ENCODE measurements around the gene NEIL3. TPM values are rescaled to one million over a fixed set of nuclear protein-coding genes. Genes with fewer than 3 reads are reported as not detected.

Gene NEIL3
- total and polyA plus RNA-seq, 2 of the 8 experiments (the other 6 are each of a cell fraction or from before 2014, with no cell fraction given), result 5.5 to 11.0 TPM

GRCh38 chr4:177349191-177349590 lies 39.5 kb downstream of the NEIL3 start:
- H3K9me3 ChIP-seq (ENCODE audit: insufficient read depth in 2 of 2, low read depth in 1 of 2, low read length in 1 of 2), result no peaks in the 10 kb centered on the region
- CTCF ChIA-PET (ENCODE audit: partially characterized antibody), result interaction anchor here (0.5 to 4.3 kb wide), 7 partner anchors 10 to 572 kb away, joined by 3 to 26 read pairs (median 3); no protein-coding TSS in a partner anchor
- 96% methylated on average over 6 of the region's 6 CpGs; no CpG with 5 or more reads in 1 of the 2 experiments for WGBS, 2 experiments (ENCODE audit: extremely low coverage in 1 of 2, insufficient coverage in 1 of 2, insufficient read length in 1 of 2, insufficient replicate concordance in 2 of 2, low coverage in 1 of 2, low lambda C conversion rate in 2 of 2, missing lambda C conversion rate in 1 of 2)

More at GRCh38 chr4:177349191-177349590, 39.5 kb downstream of the NEIL3 start:
- H2AK5ac ChIP-seq (ENCODE audit: low read depth, low read length), result no peak overlapping the region
- H4K20me1 ChIP-seq (replicated peaks in 1 of 2; ENCODE audit: control insufficient read depth in 1 of 2, insufficient read depth in 2 of 2, low read length in 2 of 2), result no peaks in the 10 kb centered on the region
- no peak overlapping the region for H3K4me2 ChIP-seq (ENCODE audit: insufficient read depth in 1 of 2, low read depth in 2 of 2, low read length in 2 of 2)
- H3K4ac ChIP-seq (replicated peaks; ENCODE audit: insufficient read length, low read depth, low read length), result no peak overlapping the region
- no peak overlapping the region for H2BK5ac ChIP-seq (ENCODE audit: low read depth, low read length)
- no peak overlapping the region for H4K91ac ChIP-seq (replicated peaks; ENCODE audit: insufficient read length, low read length)
- no peak overlapping the region for H3K23ac ChIP-seq (ENCODE audit: insufficient read length)
- no peak overlapping the region for H2BK20ac ChIP-seq (ENCODE audit: low read length)
- no peaks in the 10 kb centered on the region for H3K23me2 ChIP-seq (ENCODE audit: low read depth, low read length)
- H3K4me1 ChIP-seq (replicated peaks in 1 of 4; ENCODE audit: control insufficient read depth in 3 of 4, insufficient read depth in 4 of 4, low read length in 3 of 4), result no peaks in the 10 kb centered on the region
- H3K18ac ChIP-seq (ENCODE audit: extremely low read depth, low read length), result no peak overlapping the region
- H3K56ac ChIP-seq (replicated peaks; ENCODE audit: insufficient read length, low read depth, low read length), result no peak overlapping the region
- H3K79me2 ChIP-seq (ENCODE audit: control insufficient read depth in 1 of 2, insufficient read depth in 2 of 2, low read length in 2 of 2), result no peaks in the 10 kb centered on the region
- no peaks in the 10 kb centered on the region for H3K79me1 ChIP-seq (ENCODE audit: low read depth, low read length)
- H2AFZ ChIP-seq (ENCODE audit: low read length), result no peak overlapping the region
- H3K14ac ChIP-seq (ENCODE audit: insufficient read length), result no peak overlapping the region
- no peak overlapping the region for H2BK12ac ChIP-seq (ENCODE audit: low read depth, low read length)
- FAIRE-seq (no peak), DNase-seq (ENCODE audit: low read depth in 1 of 2, low spot score in 2 of 2) (no peak)
- no peak overlapping the region for H3K9ac ChIP-seq (replicated peaks in 1 of 4; ENCODE audit: extremely low read depth in 1 of 4, low read depth in 3 of 4, low read length in 3 of 4)
- H4K8ac ChIP-seq (ENCODE audit: extremely low read depth, insufficient read depth, low read length), result no peak overlapping the region
- no peak overlapping the region for H4K5ac ChIP-seq (ENCODE audit: insufficient read length, low read depth, low read length)
- TF ChIP-seq MAX (IDR thresholded peaks at IDR 0.05), result no peak
- TF ChIP-seq GABPA (IDR thresholded peaks at IDR 0.05; ENCODE audit: borderline replicate concordance, insufficient read depth, low read length), result no peak
- TF ChIP-seq, protein P1, sequence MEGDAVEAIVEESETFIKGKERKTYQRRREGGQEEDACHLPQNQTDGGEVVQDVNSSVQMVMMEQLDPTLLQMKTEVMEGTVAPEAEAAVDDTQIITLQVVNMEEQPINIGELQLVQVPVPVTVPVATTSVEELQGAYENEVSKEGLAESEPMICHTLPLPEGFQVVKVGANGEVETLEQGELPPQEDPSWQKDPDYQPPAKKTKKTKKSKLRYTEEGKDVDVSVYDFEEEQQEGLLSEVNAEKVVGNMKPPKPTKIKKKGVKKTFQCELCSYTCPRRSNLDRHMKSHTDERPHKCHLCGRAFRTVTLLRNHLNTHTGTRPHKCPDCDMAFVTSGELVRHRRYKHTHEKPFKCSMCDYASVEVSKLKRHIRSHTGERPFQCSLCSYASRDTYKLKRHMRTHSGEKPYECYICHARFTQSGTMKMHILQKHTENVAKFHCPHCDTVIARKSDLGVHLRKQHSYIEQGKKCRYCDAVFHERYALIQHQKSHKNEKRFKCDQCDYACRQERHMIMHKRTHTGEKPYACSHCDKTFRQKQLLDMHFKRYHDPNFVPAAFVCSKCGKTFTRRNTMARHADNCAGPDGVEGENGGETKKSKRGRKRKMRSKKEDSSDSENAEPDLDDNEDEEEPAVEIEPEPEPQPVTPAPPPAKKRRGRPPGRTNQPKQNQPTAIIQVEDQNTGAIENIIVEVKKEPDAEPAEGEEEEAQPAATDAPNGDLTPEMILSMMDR (IDR thresholded peaks at IDR 0.05; ENCODE audit: control extremely low read depth in 1 of 3, insufficient read depth in 1 of 3, low read depth in 1 of 3, low read length in 3 of 3), result peak in 2 of 3 experiments; percentile 17 to 41; a peak in 2 of 4 replicates
- TF ChIP-seq CEBPB (IDR thresholded peaks at IDR 0.05; ENCODE audit: low read depth, low read length), result no peak
- TF ChIP-seq RBBP5 (IDR thresholded peaks at IDR 0.05; ENCODE audit: borderline replicate concordance, low read depth, low read length), result no peak
- 0 out of 4 replicates have a peak, but pooled peaks have one; percentile 6 to 15 for TF ChIP-seq RAD21 (IDR thresholded peaks at IDR 0.05 in 1 of 2, conservative IDR thresholded peaks at IDR 0.05 in 1 of 2; ENCODE audit: low read depth in 2 of 2, low read length in 2 of 2)
- no peaks in the 10 kb centered on the region for H3K27me3 ChIP-seq (replicated peaks in 1 of 4; ENCODE audit: control insufficient read depth in 3 of 4, extremely low read depth in 1 of 4, insufficient read depth in 3 of 4, low read length in 3 of 4)
- no peak overlapping the region for H3K27ac ChIP-seq (ENCODE audit: low read depth, low read length)
- no peak overlapping the region for H2BK120ac ChIP-seq (replicated peaks; ENCODE audit: low read depth, low read length)
- no peak overlapping the region for H3K4me3 ChIP-seq (ENCODE audit: extremely low read depth in 1 of 4, insufficient read depth in 2 of 4, low read depth in 3 of 4, low read length in 4 of 4)
- POLR2A ChIA-PET (ENCODE audit: partially characterized antibody), result interaction anchor here (0.5 kb wide), 1 partner anchor 472 kb away, joined by 3 read pairs; no protein-coding TSS in a partner anchor
- H2BK15ac ChIP-seq (ENCODE audit: low read length), result no peak overlapping the region
- peaks cover 0 to 6% (median 3%) of the 10 kb centered on the region in 4 experiments; a peak in 2 of 8 replicates for H3K36me3 ChIP-seq (ENCODE audit: control insufficient read depth in 2 of 4, insufficient read depth in 4 of 4, low read length in 3 of 4)

All from H1 (cell line).